H1 (cell line): ENCODE measurements around the gene AFAP1L1. TPM values are rescaled to one million over a fixed set of nuclear protein-coding genes. Genes with fewer than 3 reads are reported as not detected.

Source experiments
- CTCF ChIA-PET: fragments of 300-600 bp; sonication (Branson Sonifier 250); formaldehyde crosslinking; loops from one replicate; lab custom pipeline; 2021; ENCODE audit not compliant: partially characterized antibody; lab: Charles Lee
- POLR2A ChIA-PET: fragments of 300-600 bp; sonication (Branson Sonifier 250); formaldehyde crosslinking; loops from one replicate; lab custom pipeline; 2021; ENCODE audit warnings: inconsistent platforms; ENCODE audit not compliant: partially characterized antibody; lab: Charles Lee
- DNase-seq, 2 experiments: peaks; one replicate each; pipeline versions ENCODE4 v3.0.0 to v3.0.0-alpha.2; 2010 to 2022; ENCODE audit warnings: low spot score in 2 of 2, low read depth in 1 of 2, mixed read lengths in 1 of 2
- FAIRE-seq: peaks from 2 replicates; lab custom pipeline; 2011; peaks lifted over from hg19 to GRCh38; lab: Jason Lieb, UNC
- H2AFZ ChIP-seq: 2 replicates; pipeline ENCODE4 v1.8.1; 2012; ENCODE audit warnings: low read length, inconsistent platforms
- H2AK5ac ChIP-seq: 2 replicates; pipeline ENCODE4 v1.6.1; 2013; ENCODE audit warnings: low read depth, low read length
- H2BK120ac ChIP-seq: replicated peaks from 2 replicates; pipeline ENCODE3; 2013; ENCODE audit warnings: low read depth, low read length, inconsistent platforms
- H2BK12ac ChIP-seq: 2 replicates; pipeline ENCODE4 v1.6.1; 2013; ENCODE audit warnings: low read depth, low read length
- H2BK15ac ChIP-seq: 2 replicates; pipeline ENCODE4 v1.6.1; 2013; ENCODE audit warnings: low read length
- H2BK20ac ChIP-seq: 2 replicates; pipeline ENCODE4 v1.6.1; 2013; ENCODE audit warnings: low read length
- H2BK5ac ChIP-seq: 2 replicates; pipeline ENCODE4 v1.6.1; 2013; ENCODE audit warnings: low read depth, low read length
- H3K14ac ChIP-seq: 2 replicates; pipeline ENCODE4 v1.6.1; 2013; ENCODE audit warnings: inconsistent platforms; ENCODE audit not compliant: insufficient read length
- H3K18ac ChIP-seq: 2 replicates; pipeline ENCODE4 v1.6.1; 2013; ENCODE audit warnings: low read length; ENCODE audit errors: extremely low read depth
- H3K23ac ChIP-seq: 2 replicates; pipeline ENCODE4 v1.6.1; 2013; ENCODE audit warnings: inconsistent platforms; ENCODE audit not compliant: insufficient read length
- H3K23me2 ChIP-seq: 2 replicates; pipeline ENCODE4 v1.6.1; 2013; ENCODE audit warnings: low read depth, low read length
- H3K27ac ChIP-seq: 2 replicates; pipeline ENCODE4 v1.6.1; 2011; ENCODE audit warnings: low read depth, low read length, inconsistent platforms
- H3K27me3 ChIP-seq, 4 experiments: replicated peaks in 1 of 4; 1 replicate in 1 of 4; 2 replicates in 3 of 4; pipeline versions ENCODE4 v1.6.1 to v1.8.1; 2011 to 2013; ENCODE audit warnings: low read length in 3 of 4, mild to moderate bottlenecking in 3 of 4, inconsistent platforms in 2 of 4, mixed read lengths in 2 of 4, moderate library complexity in 1 of 4; ENCODE audit not compliant: control insufficient read depth in 3 of 4, insufficient read depth in 3 of 4; ENCODE audit errors: extremely low read depth in 1 of 4
- H3K36me3 ChIP-seq, 4 experiments: 2 replicates each; pipeline versions ENCODE4 v1.6.1 to v1.8.1; 2011 to 2013; ENCODE audit warnings: mild to moderate bottlenecking in 4 of 4, low read length in 3 of 4, moderate library complexity in 2 of 4, control low read depth in 1 of 4, inconsistent platforms in 1 of 4; ENCODE audit not compliant: insufficient read depth in 4 of 4, control insufficient read depth in 2 of 4
- H3K4ac ChIP-seq: replicated peaks from 2 replicates; pipeline ENCODE3; 2013; ENCODE audit warnings: low read length, low read depth, mixed read lengths, inconsistent platforms; ENCODE audit not compliant: insufficient read length
- H3K4me1 ChIP-seq, 4 experiments: replicated peaks in 1 of 4; 1 replicate in 1 of 4; 2 replicates in 3 of 4; pipeline versions ENCODE4 v1.6.1 to v1.8.1; 2011 to 2013; ENCODE audit warnings: low read length in 3 of 4, inconsistent platforms in 2 of 4, mixed read lengths in 1 of 4; ENCODE audit not compliant: insufficient read depth in 4 of 4, control insufficient read depth in 3 of 4
- H3K4me2 ChIP-seq, 2 experiments: 2 replicates each; pipeline versions ENCODE4 v1.6.1 to v1.8.1; 2011 to 2013; ENCODE audit warnings: low read depth in 2 of 2, low read length in 2 of 2, control low read depth in 1 of 2, inconsistent platforms in 1 of 2, mild to moderate bottlenecking in 1 of 2; ENCODE audit not compliant: insufficient read depth in 1 of 2
- H3K4me3 ChIP-seq, 4 experiments: fragments of 200-600, 300-600 bp in 1 of 4; sonication (generic), shearing (Covaris generic), sonication (Bioruptor Twin) in 1 of 4; 2 replicates each; pipeline versions ENCODE4 v1.5.1 to v1.8.1; 2011 to 2016; ENCODE audit warnings: low read length in 4 of 4, low read depth in 3 of 4, control low read depth in 2 of 4, inconsistent platforms in 2 of 4, mild to moderate bottlenecking in 2 of 4, mixed read lengths in 1 of 4, moderate library complexity in 1 of 4; ENCODE audit not compliant: insufficient read depth in 2 of 4; ENCODE audit errors: extremely low read depth in 1 of 4
- H3K56ac ChIP-seq: replicated peaks from 2 replicates; pipeline ENCODE3; 2013; ENCODE audit warnings: low read depth, mild to moderate bottlenecking, mixed read lengths, low read length, inconsistent platforms; ENCODE audit not compliant: insufficient read length
- H3K79me1 ChIP-seq: 2 replicates; pipeline ENCODE4 v1.6.1; 2013; ENCODE audit warnings: low read depth, low read length, control low read depth
- H3K79me2 ChIP-seq, 2 experiments: 2 replicates each; pipeline versions ENCODE4 v1.6.1 to v1.8.1; 2012 to 2013; ENCODE audit warnings: low read length in 2 of 2, mild to moderate bottlenecking in 2 of 2, inconsistent platforms in 1 of 2; ENCODE audit not compliant: insufficient read depth in 2 of 2, control insufficient read depth in 1 of 2
- H3K9ac ChIP-seq, 4 experiments: replicated peaks in 1 of 4; 1 replicate in 1 of 4; 2 replicates in 3 of 4; pipeline versions ENCODE4 v1.6.1 to v1.8.1; 2011 to 2013; ENCODE audit warnings: low read depth in 3 of 4, low read length in 3 of 4, control low read depth in 2 of 4, mild to moderate bottlenecking in 2 of 4, moderate library complexity in 2 of 4, inconsistent platforms in 1 of 4; ENCODE audit errors: extremely low read depth in 1 of 4
- H3K9me3 ChIP-seq, 2 experiments: 2 replicates each; pipeline versions ENCODE4 v1.6.1 to v1.8.1; 2012 to 2013; ENCODE audit warnings: mild to moderate bottlenecking in 2 of 2, moderate library complexity in 2 of 2, control low read depth in 1 of 2, inconsistent platforms in 1 of 2, low read depth in 1 of 2, low read length in 1 of 2, mixed read lengths in 1 of 2; ENCODE audit not compliant: insufficient read depth in 2 of 2
- H4K20me1 ChIP-seq, 2 experiments: replicated peaks in 1 of 2; 2 replicates each; pipeline versions ENCODE3 to v1.8.1; 2011 to 2013; ENCODE audit warnings: inconsistent platforms in 2 of 2, low read length in 2 of 2, mild to moderate bottlenecking in 1 of 2; ENCODE audit not compliant: insufficient read depth in 2 of 2, control insufficient read depth in 1 of 2
- H4K5ac ChIP-seq: 2 replicates; pipeline ENCODE4 v1.6.1; 2013; ENCODE audit warnings: low read length, low read depth, mixed read lengths, inconsistent platforms; ENCODE audit not compliant: insufficient read length
- H4K8ac ChIP-seq: 2 replicates; pipeline ENCODE4 v1.8.0; 2013; ENCODE audit warnings: mild to moderate bottlenecking, moderate library complexity, low read length, inconsistent platforms; ENCODE audit not compliant: insufficient read depth; ENCODE audit errors: extremely low read depth
- H4K91ac ChIP-seq: replicated peaks from 2 replicates; pipeline ENCODE3; 2013; ENCODE audit warnings: low read length, mixed read lengths, inconsistent platforms; ENCODE audit not compliant: insufficient read length
- BCL11A ChIP-seq, 2 experiments: IDR thresholded peaks; one replicate each; pipeline ENCODE4 v1.6.1; 2011; ENCODE audit warnings: low read depth in 2 of 2, low read length in 2 of 2, mild to moderate bottlenecking in 2 of 2
- CEBPB ChIP-seq: IDR thresholded peaks from 2 replicates; pipeline ENCODE4 v1.6.1; 2012; ENCODE audit warnings: low read depth, low read length
- CHD1 ChIP-seq: IDR thresholded peaks from 2 replicates; pipeline ENCODE4 v1.6.1; 2012; ENCODE audit warnings: low read depth, low read length, improper control_type of control experiment
- HDAC2 ChIP-seq, 2 experiments: fragments of 300-600 bp in 1 of 2; sonication (generic) in 1 of 2; IDR thresholded peaks; 2 replicates each; pipeline ENCODE4 v1.6.1; 2011 to 2012; ENCODE audit warnings: low read depth in 2 of 2, low read length in 2 of 2, mild to moderate bottlenecking in 2 of 2, moderate library complexity in 2 of 2, borderline replicate concordance in 1 of 2, inconsistent platforms in 1 of 2
- HDAC6 ChIP-seq: IDR thresholded peaks from one replicate; pipeline ENCODE4 v1.7.1; 2012; ENCODE audit warnings: low read depth, mild to moderate bottlenecking, inconsistent platforms, low read length, moderate library complexity
- KDM4A ChIP-seq: IDR thresholded peaks from one replicate; pipeline ENCODE4 v1.7.1; 2012; ENCODE audit warnings: low read depth, mild to moderate bottlenecking, moderate library complexity, low read length, inconsistent platforms; ENCODE audit not compliant: severe bottlenecking
- KDM5A ChIP-seq: fragments of 200-600 bp; IDR thresholded peaks from 2 replicates; pipeline ENCODE4 v1.7.1; 2012; ENCODE audit warnings: mild to moderate bottlenecking, low read length, inconsistent platforms, mixed read lengths
- POU5F1 ChIP-seq: IDR thresholded peaks from 2 replicates; pipeline ENCODE4 v1.6.1; 2011; ENCODE audit warnings: low read depth, mild to moderate bottlenecking, low read length, moderate library complexity
- RNF2 ChIP-seq: fragments of 200-900, 300-1000 bp; sonication (generic); IDR thresholded peaks from 2 replicates; pipeline ENCODE4 v1.7.1; 2016; ENCODE audit warnings: borderline replicate concordance, low read depth, mild to moderate bottlenecking, antibody characterized with exemption, low read length; ENCODE audit not compliant: poor library complexity, severe bottlenecking; ENCODE audit errors: missing control alignments
- SAP30 ChIP-seq: fragments of 300-600 bp; sonication (generic); IDR thresholded peaks from 2 replicates; pipeline ENCODE4 v1.7.1; 2012; ENCODE audit warnings: low read length, moderate library complexity, mild to moderate bottlenecking, inconsistent platforms; ENCODE audit not compliant: insufficient read depth, insufficient replicate concordance
- SP1 ChIP-seq: IDR thresholded peaks from 2 replicates; pipeline ENCODE4 v1.6.1; 2011; ENCODE audit warnings: low read depth, low read length
- WGBS, 2 experiments: shearing (Covaris generic) in 1 of 2; methylation state at CpG; one replicate each; pipeline versions ENCODE4 v1.1.6 to v1.1.7; 2013 to 2015; ENCODE audit warnings: low lambda C conversion rate in 2 of 2, mixed read lengths in 2 of 2, inconsistent platforms in 1 of 2, low coverage in 1 of 2, missing lambda C conversion rate in 1 of 2; ENCODE audit not compliant: insufficient replicate concordance in 2 of 2, insufficient coverage in 1 of 2, insufficient read length in 1 of 2; ENCODE audit errors: extremely low coverage in 1 of 2, missing lambda C conversion rate in 1 of 2; 5-methylcytosine and 5-hydroxymethylcytosine counted together
- polyA plus RNA-seq, 7 experiments: library from polyadenylated mRNA; depleted of rRNA in 3 of 7; stranded (reverse) in 5 of 7; unstranded in 2 of 7; fragments of >200 nt in 5 of 7; fragments of 200-250 nt in 2 of 7; gene quantifications; 1 replicate in 5 of 7; 2 replicates in 1 of 7; 4 replicates in 1 of 7; pipeline versions ENCODE4 v1.2.1 to v1.2.3, GENCODE V29; 2011 to 2013; ENCODE audit warnings: missing spikeins in 2 of 7, mixed read lengths in 2 of 7
- total RNA-seq: library from RNA; stranded (reverse); fragmentation: NEBNext Ultra II Directional; extraction: Animal tissue kit (Norgen Biotek cat#: 25700); gene quantifications from 2 replicates; pipeline ENCODE4 v1.2.1, GENCODE V29; 2021
- TF ChIP-seq, protein P1 (sequence below): IDR thresholded peaks from 2 replicates; pipeline ENCODE4 v1.6.1; 2012; ENCODE audit warnings: low read length, inconsistent platforms

The AFAP1L1 gene
- total and polyA plus RNA-seq, 2 of the 8 experiments (the other 6 are each of a cell fraction or from before 2014, with no cell fraction given): 0.79 to 4.7 TPM

DNA sequence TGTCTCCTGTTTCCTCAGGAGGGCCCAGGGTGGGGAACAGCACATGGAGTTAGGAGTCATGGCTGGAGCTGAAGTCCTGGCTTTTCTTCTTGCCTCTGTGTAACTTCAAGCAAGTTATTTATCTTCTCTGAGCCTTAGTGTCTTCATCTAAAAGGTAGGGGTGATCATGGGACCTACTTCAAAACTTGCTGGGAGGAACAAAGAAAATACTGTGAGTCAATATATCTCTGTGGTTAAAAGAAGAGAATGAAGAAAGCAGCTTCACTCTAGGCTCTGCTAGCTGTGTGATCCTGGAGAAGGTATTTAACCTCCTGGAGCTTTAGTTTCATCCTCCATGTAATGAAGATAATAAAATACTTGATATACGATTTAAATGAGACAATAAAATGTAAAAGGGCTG lies 26.5 kb downstream of the AFAP1L1 start:
- H2BK15ac ChIP-seq: no peak overlapping the region
- no peak overlapping the region for H2BK120ac ChIP-seq
- no peaks in the 10 kb centered on the region for H3K9me3 ChIP-seq
- H3K4me2 ChIP-seq: no peak overlapping the region
- no peak overlapping the region for H4K91ac ChIP-seq
- no peak for DNase-seq
- H3K79me1 ChIP-seq: no peaks in the 10 kb centered on the region
- H3K36me3 ChIP-seq: no peaks in the 10 kb centered on the region
- no peak overlapping the region for H2AK5ac ChIP-seq
- H3K18ac ChIP-seq: no peak overlapping the region
- no peak overlapping the region for H2BK5ac ChIP-seq
- ChIA-PET CTCF (interaction anchor here (0.6 to 4.1 kb wide), 14 partner anchors 9 to 249 kb away, joined by 3 to 25 read pairs (median 3); partner anchors contain the start of genes ABLIM3 and IL17B), POLR2A (interaction anchor here (1.2 kb wide), 1 partner anchor 57 kb away, joined by 3 read pairs; no protein-coding TSS in a partner anchor)
- H3K4ac ChIP-seq: no peak overlapping the region
- no peak overlapping the region for H4K8ac ChIP-seq
- no peak overlapping the region for H3K14ac ChIP-seq
- H4K20me1 ChIP-seq: no peaks in the 10 kb centered on the region
- H2BK12ac ChIP-seq: no peak overlapping the region
- H2BK20ac ChIP-seq: no peak overlapping the region
- H4K5ac ChIP-seq: no peak overlapping the region
- H2AFZ ChIP-seq: no peak overlapping the region
- TF ChIP-seq HDAC2 (IDR thresholded peaks at IDR 0.05; ENCODE audit: borderline replicate concordance in 1 of 2, low read depth in 2 of 2, low read length in 2 of 2): no peak
- TF ChIP-seq, protein P1, sequence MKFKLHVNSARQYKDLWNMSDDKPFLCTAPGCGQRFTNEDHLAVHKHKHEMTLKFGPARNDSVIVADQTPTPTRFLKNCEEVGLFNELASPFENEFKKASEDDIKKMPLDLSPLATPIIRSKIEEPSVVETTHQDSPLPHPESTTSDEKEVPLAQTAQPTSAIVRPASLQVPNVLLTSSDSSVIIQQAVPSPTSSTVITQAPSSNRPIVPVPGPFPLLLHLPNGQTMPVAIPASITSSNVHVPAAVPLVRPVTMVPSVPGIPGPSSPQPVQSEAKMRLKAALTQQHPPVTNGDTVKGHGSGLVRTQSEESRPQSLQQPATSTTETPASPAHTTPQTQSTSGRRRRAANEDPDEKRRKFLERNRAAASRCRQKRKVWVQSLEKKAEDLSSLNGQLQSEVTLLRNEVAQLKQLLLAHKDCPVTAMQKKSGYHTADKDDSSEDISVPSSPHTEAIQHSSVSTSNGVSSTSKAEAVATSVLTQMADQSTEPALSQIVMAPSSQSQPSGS: no peak
- no peak for TF ChIP-seq KDM5A
- TF ChIP-seq KDM4A: no peak
- TF ChIP-seq CHD1: no peak
- TF ChIP-seq RNF2: no peak
- TF ChIP-seq HDAC6: no peak
- no peak for TF ChIP-seq SAP30
- no peak for TF ChIP-seq SP1
- TF ChIP-seq POU5F1: no peak
- TF ChIP-seq BCL11A (IDR thresholded peaks at IDR 0.05; ENCODE audit: low read depth in 2 of 2, low read length in 2 of 2): no peak
- no peak for TF ChIP-seq CEBPB
- no peak overlapping the region for H3K9ac ChIP-seq
- no peaks in the 10 kb centered on the region for H3K23me2 ChIP-seq
- H3K4me3 ChIP-seq: no peak overlapping the region
- H3K27me3 ChIP-seq: no peaks in the 10 kb centered on the region
- H3K27ac ChIP-seq: no peak overlapping the region
- no peak for FAIRE-seq
- peaks cover 0 to 6% (median 2%) of the 10 kb centered on the region in 4 experiments; a peak in 3 of 7 replicates for H3K4me1 ChIP-seq
- H3K79me2 ChIP-seq: no peaks in the 10 kb centered on the region
- H3K23ac ChIP-seq: no peak overlapping the region
- 72% methylated on average over 1 of the region's 1 CpG; no CpG with 5 or more reads in 1 of the 2 experiments for WGBS, 2 experiments
- H3K56ac ChIP-seq: no peak overlapping the region
